Fibroblast of villous mesenchyme (primary cell): ENCODE measurements around the gene STK11IP. TPM values are rescaled to one million over a fixed set of nuclear protein-coding genes. Genes with fewer than 3 reads are reported as not detected.

Source experiments
- DNase-seq: peaks from one replicate; pipeline ENCODE4 v3.0.0-alpha.2; 2010; ENCODE audit warnings: low read depth
- H3K4me3 ChIP-seq: 2 replicates; pipeline ENCODE4 v1.5.1; 2011; ENCODE audit warnings: low read depth, mild to moderate bottlenecking, low read length
- total RNA-seq: library from RNA; depleted of rRNA; stranded (reverse); fragments of >200 nt; gene quantifications from 2 replicates; pipeline ENCODE4 v1.2.3, GENCODE V29; 2012
- TF ChIP-seq, protein P1 (sequence below): IDR thresholded peaks from 2 replicates; pipeline ENCODE4 v1.5.1; 2012; ENCODE audit warnings: low read depth, mild to moderate bottlenecking, low read length; ENCODE audit not compliant: insufficient read depth

STK11IP gene
- total RNA-seq, 1 donor = 16.4 TPM

DNA sequence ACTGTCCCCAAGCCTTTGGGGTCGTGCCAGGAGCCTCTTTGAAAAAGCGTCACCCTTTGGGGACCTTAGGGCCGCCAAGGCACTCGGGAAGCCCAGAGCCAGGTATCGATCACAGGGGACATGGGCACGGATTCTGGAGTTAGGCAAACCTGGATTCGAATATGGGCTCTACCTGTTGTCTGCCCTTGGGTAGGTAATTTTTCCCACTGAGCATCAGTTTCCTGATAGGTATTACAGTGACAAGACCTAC is 44.6 kb upstream of the STK11IP start:
- no peak for DNase-seq
- H3K4me3 ChIP-seq = peak overlapping the region; percentile 68
- TF ChIP-seq, protein P1, sequence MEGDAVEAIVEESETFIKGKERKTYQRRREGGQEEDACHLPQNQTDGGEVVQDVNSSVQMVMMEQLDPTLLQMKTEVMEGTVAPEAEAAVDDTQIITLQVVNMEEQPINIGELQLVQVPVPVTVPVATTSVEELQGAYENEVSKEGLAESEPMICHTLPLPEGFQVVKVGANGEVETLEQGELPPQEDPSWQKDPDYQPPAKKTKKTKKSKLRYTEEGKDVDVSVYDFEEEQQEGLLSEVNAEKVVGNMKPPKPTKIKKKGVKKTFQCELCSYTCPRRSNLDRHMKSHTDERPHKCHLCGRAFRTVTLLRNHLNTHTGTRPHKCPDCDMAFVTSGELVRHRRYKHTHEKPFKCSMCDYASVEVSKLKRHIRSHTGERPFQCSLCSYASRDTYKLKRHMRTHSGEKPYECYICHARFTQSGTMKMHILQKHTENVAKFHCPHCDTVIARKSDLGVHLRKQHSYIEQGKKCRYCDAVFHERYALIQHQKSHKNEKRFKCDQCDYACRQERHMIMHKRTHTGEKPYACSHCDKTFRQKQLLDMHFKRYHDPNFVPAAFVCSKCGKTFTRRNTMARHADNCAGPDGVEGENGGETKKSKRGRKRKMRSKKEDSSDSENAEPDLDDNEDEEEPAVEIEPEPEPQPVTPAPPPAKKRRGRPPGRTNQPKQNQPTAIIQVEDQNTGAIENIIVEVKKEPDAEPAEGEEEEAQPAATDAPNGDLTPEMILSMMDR = no peak

DNA sequence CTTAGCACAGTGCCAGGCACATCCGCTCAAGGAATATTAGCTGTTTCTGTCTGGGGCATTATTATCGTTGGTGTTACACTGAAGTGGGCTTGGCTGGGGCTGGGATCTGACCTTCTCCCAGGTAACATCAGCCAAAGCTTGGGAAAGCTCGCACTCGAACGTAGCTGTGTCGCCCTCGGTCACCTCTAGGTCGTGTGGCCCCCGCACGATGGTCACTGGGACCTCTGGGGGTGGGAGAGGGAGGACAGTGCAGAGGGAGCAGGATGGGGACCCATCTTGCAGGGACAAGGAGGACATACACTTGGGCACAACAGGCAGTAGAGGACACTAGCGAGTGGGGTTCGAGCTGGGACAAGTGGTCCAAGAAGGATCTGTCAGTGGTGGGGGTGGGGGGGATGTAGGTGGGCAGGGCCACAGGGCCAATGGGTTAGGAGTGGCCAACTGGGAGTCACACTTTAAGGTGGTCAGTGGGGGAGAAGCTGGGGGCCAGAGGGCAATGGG is 44.1 kb upstream of the STK11IP start:
- H3K4me3 ChIP-seq = no peak overlapping the region
- no peak for DNase-seq
- TF ChIP-seq, protein P1 = no peak

DNA sequence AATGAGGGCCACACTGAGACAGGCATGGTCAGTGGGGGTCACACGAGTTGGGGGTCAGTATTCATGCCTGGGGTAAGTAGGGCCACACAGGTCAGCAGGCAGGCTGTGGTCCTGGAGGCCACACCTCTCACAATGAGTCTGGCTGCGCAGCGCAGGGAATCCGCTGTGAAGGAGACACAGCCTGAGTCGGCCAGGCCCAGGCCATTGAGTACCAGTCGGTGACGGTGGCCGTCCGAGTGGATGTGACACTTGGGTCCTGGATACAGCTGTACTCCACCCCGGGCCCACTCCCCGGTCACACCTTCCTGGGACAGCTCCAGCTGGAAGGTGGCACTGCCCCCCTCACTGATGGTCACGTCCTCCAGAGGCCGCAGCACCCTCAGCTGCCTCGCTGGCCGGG is 43.3 kb upstream of the STK11IP start:
- TF ChIP-seq, protein P1 = no peak
- no peak for DNase-seq
- H3K4me3 ChIP-seq = no peak overlapping the region

DNA sequence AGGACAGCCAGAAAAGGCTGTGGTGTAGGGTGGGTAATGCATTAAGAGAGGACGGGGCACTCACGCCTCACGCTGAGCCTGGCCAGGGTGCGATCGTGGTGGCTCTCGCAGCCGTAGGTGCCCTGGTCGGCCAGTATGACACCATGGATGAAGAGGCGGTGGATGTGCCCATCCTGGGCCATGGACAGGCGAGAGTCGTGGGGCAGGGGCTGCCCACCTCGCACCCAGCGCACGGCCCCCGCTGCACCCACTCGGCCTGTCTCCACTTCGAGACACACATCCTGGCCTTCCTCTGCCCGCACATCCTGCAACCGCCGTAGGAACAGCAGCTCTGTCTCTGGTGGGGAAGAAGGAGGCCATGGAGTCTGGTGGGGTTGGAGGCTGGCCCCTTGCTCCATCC is 41.7 kb upstream of the STK11IP start:
- no peak overlapping the region for H3K4me3 ChIP-seq
- TF ChIP-seq, protein P1 = no peak
- no peak for DNase-seq

DNA sequence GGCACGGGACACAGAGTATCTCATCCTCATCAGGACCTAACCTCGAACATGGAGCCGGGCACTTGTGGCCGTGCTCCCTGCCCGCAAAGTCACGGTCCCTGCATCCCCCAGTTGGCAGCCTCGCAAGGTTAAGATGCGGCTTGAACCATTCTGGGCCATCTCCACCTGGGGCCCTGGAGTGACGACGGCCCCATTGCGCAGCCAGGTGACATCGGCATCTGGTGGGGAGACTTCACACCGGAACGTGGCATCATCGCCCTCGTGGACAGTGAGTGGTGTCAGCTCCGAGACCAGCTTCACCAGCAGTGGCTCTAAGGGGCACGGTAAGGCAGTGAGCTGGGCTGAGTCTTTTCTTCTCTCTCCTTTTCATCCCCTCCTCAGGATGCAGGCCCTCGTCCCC is 41.2 kb upstream of the STK11IP start:
- TF ChIP-seq, protein P1 = no peak
- no peak for DNase-seq

DNA sequence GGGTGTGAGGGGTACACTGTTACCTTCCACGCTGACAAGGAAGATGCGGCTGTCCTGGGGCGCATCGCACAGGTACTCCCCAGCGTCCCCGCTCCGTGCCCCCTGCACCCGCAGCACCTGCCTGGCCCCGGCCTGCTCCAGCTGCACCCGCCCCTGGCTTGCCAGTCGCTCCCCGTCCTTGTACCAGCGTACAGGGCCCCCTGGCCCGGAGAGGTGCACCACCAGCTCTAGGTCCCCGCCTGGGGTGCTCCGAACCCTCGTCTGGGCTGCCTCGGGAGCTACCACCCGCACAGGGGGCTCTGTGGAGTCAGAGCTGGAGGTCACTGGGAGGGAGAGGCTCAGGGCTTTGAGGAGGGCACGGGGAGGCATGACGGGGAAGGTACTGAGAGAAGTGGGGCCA is 40.3 kb upstream of the STK11IP start:
- DNase-seq = no peak
- H3K4me3 ChIP-seq = no peak overlapping the region
- TF ChIP-seq, protein P1 = no peak

More for the DNA sequence above, 41.2 kb upstream of the STK11IP start:
- H3K4me3 ChIP-seq = no peak overlapping the region

DNA sequence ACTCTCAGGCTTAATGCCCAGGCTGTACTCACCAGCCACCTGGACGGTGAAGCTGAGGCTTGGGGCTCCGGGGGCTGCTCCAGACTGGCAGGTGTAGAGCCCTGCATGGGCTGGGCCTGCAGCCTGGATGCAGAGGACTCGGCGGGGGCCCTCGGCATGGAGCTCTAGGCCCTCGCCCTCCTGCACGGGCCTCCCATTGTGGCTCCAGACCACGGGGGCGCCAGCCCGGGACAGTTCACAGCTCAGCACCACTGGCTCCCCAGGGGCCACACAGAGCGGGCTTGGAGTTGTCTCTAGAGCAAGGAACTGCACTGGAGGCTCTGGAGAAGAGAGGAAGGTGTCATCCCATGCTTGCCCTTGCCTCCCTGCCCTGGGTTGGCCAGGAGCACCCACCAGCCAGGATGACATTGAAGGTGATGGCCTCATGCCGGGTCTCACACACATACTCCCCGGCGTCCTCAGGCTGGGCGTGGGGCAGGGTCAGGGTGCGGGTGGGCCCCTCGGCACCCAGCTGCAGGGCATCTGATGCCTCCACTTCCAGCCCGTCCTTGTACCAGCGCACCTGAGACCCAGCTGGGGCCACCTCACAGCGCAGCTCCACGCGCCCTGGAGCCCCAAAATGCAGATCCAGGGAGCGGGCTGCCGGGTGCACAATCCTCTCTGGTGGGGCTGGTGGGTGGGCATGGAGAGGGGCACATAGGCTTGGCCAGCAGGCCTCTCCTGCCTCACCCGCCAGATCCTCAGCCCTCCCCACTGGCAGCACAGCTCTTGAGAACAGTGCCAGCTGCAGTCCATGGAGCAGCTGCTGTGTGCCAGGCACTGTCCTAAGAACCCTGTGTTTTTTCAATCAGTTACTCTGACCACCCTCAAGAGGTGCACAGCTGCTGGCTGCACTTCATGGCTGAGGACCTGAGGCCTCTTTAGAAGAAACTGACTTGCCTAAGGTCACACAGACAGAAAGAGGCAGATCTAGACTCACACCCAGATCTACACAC is 39.6 kb upstream of the STK11IP start:
- TF ChIP-seq, protein P1 = no peak
- DNase-seq = no peak
- H3K4me3 ChIP-seq = no peak overlapping the region
